ENCODE results near the gene LAMA5. TPM values are rescaled to one million over a fixed set of nuclear protein-coding genes. Genes with fewer than 3 reads are reported as not detected.

LAMA5 gene
- total and polyA plus RNA-seq, 2 experiments from 2014 or later = 201 to 298 TPM

DNA sequence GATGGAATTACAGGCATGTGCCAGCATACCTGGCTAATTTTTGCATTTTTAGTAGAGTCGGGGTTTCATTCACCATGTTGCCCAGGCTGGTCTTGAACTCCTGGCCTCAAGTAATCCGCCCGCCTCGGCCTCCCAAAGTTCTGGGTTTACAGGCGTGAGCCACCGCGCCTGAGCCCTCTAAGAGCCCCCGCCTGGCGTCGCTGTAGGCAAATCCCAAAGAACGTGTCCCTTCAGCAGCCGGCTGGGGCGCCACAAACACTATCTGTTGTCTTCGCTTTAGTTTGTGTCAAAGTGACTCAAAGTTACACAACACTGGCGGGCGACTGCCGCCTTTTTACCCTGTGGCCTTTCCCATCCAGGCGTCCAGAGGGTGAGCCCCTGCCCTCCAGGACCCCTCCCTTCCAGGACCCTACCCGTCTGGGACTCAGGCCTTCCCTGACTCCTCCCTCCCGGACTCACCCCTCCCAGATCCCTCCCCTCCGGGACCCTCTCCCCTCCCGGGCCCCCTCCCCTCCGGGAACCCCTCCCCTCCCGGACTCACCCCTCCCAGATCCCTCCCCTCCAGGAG, 65.3 kb downstream of the LAMA5 start:
- Mint-ChIP-seq H3K27me3 (ENCODE audit: insufficient read depth, low read depth, poor library complexity) (peaks cover 25% of the 10 kb centered on the region), H3K4me3 (peak overlapping the region; percentile 74), H3K4me1 (peaks cover 19% of the 10 kb centered on the region), H3K9me3 (peaks cover 6% of the 10 kb centered on the region; the same call in 2 of the 3 replicates), H3K27ac (peak overlapping the region; percentile 83), H3K36me3 (ENCODE audit: low read depth) (peaks cover 34% of the 10 kb centered on the region)
- peak overlapping the region; percentile 84; the same call in 1 of the 2 replicates for H3K27ac ChIP-seq (ENCODE audit: low read depth)
- no peak overlapping the region for H2AFZ ChIP-seq
- H3K4me3 ChIP-seq = peak overlapping the region; percentile 94
- peaks cover 16% of the 10 kb centered on the region for H4K20me1 ChIP-seq (replicated peaks; ENCODE audit: insufficient read depth)
- no peaks in the 10 kb centered on the region for H3K27me3 ChIP-seq (ENCODE audit: insufficient read depth)
- peaks cover 34% of the 10 kb centered on the region for H3F3A ChIP-seq (replicated peaks; ENCODE audit: low read depth)
- peak; percentile 96 for DNase-seq (ENCODE audit: low spot score)
- peak; percentile 53 for ATAC-seq
- H3K79me2 ChIP-seq (replicated peaks; ENCODE audit: insufficient read depth) = peaks cover 32% of the 10 kb centered on the region
- peaks cover 3% of the 10 kb centered on the region; the same call in 1 of the 2 replicates for H3K36me3 ChIP-seq (ENCODE audit: insufficient read depth)
- TF ChIP-seq NANOG (IDR thresholded peaks at IDR 0.05; ENCODE audit: borderline replicate concordance) (no peak), CREB1 (CRISPR knock-in tag; IDR thresholded peaks at IDR 0.05; ENCODE audit: low read depth) (peak; percentile 59; the same call in 1 of the 2 replicates), STAT1 (IDR thresholded peaks at IDR 0.05; ENCODE audit: unreplicated experiment) (no peak)
- TF ChIP-seq, protein P1, sequence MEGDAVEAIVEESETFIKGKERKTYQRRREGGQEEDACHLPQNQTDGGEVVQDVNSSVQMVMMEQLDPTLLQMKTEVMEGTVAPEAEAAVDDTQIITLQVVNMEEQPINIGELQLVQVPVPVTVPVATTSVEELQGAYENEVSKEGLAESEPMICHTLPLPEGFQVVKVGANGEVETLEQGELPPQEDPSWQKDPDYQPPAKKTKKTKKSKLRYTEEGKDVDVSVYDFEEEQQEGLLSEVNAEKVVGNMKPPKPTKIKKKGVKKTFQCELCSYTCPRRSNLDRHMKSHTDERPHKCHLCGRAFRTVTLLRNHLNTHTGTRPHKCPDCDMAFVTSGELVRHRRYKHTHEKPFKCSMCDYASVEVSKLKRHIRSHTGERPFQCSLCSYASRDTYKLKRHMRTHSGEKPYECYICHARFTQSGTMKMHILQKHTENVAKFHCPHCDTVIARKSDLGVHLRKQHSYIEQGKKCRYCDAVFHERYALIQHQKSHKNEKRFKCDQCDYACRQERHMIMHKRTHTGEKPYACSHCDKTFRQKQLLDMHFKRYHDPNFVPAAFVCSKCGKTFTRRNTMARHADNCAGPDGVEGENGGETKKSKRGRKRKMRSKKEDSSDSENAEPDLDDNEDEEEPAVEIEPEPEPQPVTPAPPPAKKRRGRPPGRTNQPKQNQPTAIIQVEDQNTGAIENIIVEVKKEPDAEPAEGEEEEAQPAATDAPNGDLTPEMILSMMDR (conservative IDR thresholded peaks at IDR 0.05; ENCODE audit: low read depth in 2 of 2) = peak; percentile 69 to 80
- TF ChIP-seq, protein P2, sequence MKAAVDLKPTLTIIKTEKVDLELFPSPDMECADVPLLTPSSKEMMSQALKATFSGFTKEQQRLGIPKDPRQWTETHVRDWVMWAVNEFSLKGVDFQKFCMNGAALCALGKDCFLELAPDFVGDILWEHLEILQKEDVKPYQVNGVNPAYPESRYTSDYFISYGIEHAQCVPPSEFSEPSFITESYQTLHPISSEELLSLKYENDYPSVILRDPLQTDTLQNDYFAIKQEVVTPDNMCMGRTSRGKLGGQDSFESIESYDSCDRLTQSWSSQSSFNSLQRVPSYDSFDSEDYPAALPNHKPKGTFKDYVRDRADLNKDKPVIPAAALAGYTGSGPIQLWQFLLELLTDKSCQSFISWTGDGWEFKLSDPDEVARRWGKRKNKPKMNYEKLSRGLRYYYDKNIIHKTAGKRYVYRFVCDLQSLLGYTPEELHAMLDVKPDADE (IDR thresholded peaks at IDR 0.05) = no peak
- peak overlapping the region; percentile 86; the same call in 1 of the 2 replicates for H3K4me2 ChIP-seq
- H3K9me2 ChIP-seq (ENCODE audit: insufficient read depth) = no peaks in the 10 kb centered on the region
- H3K4me1 ChIP-seq (ENCODE audit: insufficient read depth) = peaks cover 14% of the 10 kb centered on the region; the same call in 1 of the 2 replicates

DNA sequence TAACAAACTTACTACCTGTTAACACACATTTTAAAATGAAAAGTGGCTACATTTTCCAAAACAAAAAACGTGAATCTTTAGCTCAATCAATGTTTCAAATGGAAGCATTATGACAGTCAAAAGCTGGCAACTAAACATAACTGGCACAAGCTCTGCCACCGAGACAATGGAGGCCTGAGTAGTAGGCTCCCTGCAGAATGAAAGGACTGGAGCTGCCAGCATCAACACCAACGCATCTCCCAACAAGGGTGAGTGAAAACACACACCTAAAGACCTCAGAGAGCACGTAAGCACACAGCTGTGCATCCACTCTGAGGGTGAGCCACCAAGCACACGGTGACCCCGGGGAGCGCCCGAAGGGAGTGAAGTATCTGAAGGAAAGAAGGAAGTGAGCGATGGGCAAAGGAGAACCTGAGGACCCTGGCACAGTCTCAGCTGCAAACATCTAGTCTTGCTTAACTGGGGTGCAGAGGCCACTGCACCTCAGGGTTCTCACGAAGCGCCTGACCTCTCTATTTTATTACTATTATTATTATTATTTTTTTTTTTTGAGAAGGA, 65.9 kb downstream of the LAMA5 start:
- Histone ChIP-seq H3K27ac (ENCODE audit: low read depth) (no peak overlapping the region; the same call in 1 of the 2 replicates), H3K4me3 (no peak overlapping the region), H2AFZ (no peak overlapping the region), H3K4me1 (ENCODE audit: insufficient read depth) (peaks cover 14% of the 10 kb centered on the region; the same call in 1 of the 2 replicates), H3K4me2 (no peak overlapping the region), H4K20me1 (replicated peaks; ENCODE audit: insufficient read depth) (peaks cover 13% of the 10 kb centered on the region), H3K79me2 (replicated peaks; ENCODE audit: insufficient read depth) (peaks cover 30% of the 10 kb centered on the region), H3F3A (replicated peaks; ENCODE audit: low read depth) (peaks cover 28% of the 10 kb centered on the region), H3K27me3 (ENCODE audit: insufficient read depth) (no peaks in the 10 kb centered on the region), H3K36me3 (ENCODE audit: insufficient read depth) (peaks cover 3% of the 10 kb centered on the region; the same call in 1 of the 2 replicates), H3K9me2 (ENCODE audit: insufficient read depth) (no peaks in the 10 kb centered on the region)
- ATAC-seq (no peak), DNase-seq (ENCODE audit: low spot score) (no peak)
- H3K9me3 Mint-ChIP-seq = peaks cover 6% of the 10 kb centered on the region; the same call in 2 of the 3 replicates
- peak overlapping the region; percentile 82; the same call in 1 of the 2 replicates for H3K27ac Mint-ChIP-seq
- H3K4me3 Mint-ChIP-seq = peak overlapping the region; percentile 74
- peaks cover 19% of the 10 kb centered on the region for H3K4me1 Mint-ChIP-seq
- H3K27me3 Mint-ChIP-seq (ENCODE audit: insufficient read depth, low read depth, poor library complexity) = peaks cover 23% of the 10 kb centered on the region
- peaks cover 27% of the 10 kb centered on the region for H3K36me3 Mint-ChIP-seq (ENCODE audit: low read depth)
- TF ChIP-seq ZNF114 (CRISPR knock-in tag; IDR thresholded peaks at IDR 0.05) = no peak
- no peak for TF ChIP-seq STAT1 (IDR thresholded peaks at IDR 0.05; ENCODE audit: unreplicated experiment)
- TF ChIP-seq POLR2AphosphoS5 (IDR thresholded peaks at IDR 0.05; ENCODE audit: low read depth) = no peak
- TF ChIP-seq, protein P3, sequence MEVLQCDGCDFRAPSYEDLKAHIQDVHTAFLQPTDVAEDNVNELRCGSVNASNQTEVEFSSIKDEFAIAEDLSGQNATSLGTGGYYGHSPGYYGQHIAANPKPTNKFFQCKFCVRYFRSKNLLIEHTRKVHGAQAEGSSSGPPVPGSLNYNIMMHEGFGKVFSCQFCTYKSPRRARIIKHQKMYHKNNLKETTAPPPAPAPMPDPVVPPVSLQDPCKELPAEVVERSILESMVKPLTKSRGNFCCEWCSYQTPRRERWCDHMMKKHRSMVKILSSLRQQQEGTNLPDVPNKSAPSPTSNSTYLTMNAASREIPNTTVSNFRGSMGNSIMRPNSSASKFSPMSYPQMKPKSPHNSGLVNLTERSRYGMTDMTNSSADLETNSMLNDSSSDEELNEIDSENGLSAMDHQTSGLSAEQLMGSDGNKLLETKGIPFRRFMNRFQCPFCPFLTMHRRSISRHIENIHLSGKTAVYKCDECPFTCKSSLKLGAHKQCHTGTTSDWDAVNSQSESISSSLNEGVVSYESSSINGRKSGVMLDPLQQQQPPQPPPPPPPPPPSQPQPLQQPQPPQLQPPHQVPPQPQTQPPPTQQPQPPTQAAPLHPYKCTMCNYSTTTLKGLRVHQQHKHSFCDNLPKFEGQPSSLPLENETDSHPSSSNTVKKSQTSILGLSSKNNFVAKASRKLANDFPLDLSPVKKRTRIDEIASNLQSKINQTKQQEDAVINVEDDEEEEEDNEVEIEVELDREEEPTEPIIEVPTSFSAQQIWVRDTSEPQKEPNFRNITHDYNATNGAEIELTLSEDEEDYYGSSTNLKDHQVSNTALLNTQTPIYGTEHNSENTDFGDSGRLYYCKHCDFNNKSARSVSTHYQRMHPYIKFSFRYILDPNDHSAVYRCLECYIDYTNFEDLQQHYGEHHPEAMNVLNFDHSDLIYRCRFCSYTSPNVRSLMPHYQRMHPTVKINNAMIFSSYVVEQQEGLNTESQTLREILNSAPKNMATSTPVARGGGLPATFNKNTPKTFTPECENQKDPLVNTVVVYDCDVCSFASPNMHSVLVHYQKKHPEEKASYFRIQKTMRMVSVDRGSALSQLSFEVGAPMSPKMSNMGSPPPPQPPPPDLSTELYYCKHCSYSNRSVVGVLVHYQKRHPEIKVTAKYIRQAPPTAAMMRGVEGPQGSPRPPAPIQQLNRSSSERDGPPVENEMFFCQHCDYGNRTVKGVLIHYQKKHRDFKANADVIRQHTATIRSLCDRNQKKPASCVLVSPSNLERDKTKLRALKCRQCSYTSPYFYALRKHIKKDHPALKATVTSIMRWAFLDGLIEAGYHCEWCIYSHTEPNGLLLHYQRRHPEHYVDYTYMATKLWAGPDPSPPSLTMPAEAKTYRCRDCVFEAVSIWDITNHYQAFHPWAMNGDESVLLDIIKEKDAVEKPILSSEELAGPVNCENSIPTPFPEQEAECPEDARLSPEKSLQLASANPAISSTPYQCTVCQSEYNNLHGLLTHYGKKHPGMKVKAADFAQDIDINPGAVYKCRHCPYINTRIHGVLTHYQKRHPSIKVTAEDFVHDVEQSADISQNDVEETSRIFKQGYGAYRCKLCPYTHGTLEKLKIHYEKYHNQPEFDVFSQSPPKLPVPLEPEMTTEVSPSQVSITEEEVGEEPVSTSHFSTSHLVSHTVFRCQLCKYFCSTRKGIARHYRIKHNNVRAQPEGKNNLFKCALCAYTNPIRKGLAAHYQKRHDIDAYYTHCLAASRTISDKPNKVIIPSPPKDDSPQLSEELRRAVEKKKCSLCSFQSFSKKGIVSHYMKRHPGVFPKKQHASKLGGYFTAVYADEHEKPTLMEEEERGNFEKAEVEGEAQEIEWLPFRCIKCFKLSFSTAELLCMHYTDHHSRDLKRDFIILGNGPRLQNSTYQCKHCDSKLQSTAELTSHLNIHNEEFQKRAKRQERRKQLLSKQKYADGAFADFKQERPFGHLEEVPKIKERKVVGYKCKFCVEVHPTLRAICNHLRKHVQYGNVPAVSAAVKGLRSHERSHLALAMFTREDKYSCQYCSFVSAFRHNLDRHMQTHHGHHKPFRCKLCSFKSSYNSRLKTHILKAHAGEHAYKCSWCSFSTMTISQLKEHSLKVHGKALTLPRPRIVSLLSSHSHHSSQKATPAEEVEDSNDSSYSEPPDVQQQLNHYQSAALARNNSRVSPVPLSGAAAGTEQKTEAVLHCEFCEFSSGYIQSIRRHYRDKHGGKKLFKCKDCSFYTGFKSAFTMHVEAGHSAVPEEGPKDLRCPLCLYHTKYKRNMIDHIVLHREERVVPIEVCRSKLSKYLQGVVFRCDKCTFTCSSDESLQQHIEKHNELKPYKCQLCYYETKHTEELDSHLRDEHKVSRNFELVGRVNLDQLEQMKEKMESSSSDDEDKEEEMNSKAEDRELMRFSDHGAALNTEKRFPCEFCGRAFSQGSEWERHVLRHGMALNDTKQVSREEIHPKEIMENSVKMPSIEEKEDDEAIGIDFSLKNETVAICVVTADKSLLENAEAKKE (CRISPR knock-in tag; IDR thresholded peaks at IDR 0.05) = no peak

Measured in GM23338 (cell line).